Upper lobe of left lung (tissue), 4 donors: Measurements from ENCODE around the gene BRICD5.

ENCODE experiments used
- CTCF ChIP-seq, 6 experiments: fragments of 450-650 bp in 4 of 6; fragments of 200-600 bp in 2 of 6; sonication (generic) in 2 of 6; IDR thresholded peaks; one replicate each; pipeline ENCODE4 v1.5.1; 2016 to 2019; ENCODE audit warnings: antibody characterized with exemption in 6 of 6
- POLR2A ChIP-seq, 4 donors: fragments of 450-650 bp; IDR thresholded peaks; one replicate each; pipeline ENCODE4 v1.5.1; 2016 to 2017; ENCODE audit warnings: antibody characterized with exemption in 4 of 4, mild to moderate bottlenecking in 2 of 4

DNA sequence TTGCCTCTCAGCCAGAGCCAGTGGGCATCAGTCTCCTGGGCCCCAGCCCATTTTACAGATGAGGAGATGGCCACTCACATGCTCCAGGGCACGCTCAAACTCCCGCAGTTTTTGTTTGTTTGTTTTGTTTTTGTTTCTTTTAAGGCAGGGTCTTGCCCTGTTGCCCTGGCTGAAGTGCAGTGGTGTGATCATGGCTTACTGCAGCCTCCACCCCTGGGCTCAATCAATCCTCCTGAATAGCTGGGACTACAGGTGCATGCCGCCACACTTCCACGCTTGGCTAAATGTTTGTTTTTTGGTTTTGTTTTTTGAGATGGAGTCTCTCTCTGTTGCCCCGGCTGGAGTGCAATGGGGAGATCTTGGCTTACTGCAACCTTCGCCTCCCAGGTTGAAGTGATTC lies 16.3 kb upstream of the BRICD5 start:
- TF ChIP-seq POLR2A (IDR thresholded peaks at IDR 0.05): no peak
- TF ChIP-seq CTCF (IDR thresholded peaks at IDR 0.05): no peak
